ENCODE results near the gene AGXT.
"Not testable (repeated sequence)": the region's sequence is repeated elsewhere in the genome, so short reads cannot be mapped to it uniquely, and the experiment has no call there.

The AGXT gene

GRCh38 chr2:240837621-240838020 is 31.0 kb upstream of the AGXT start:
- no peak overlapping the region for H3K27ac ChIP-seq (replicated peaks)
- DNase-seq (ENCODE audit: low read depth in 1 of 2, low spot score in 1 of 2): no peak
- peaks cover 2% of the 10 kb centered on the region for H3K27me3 ChIP-seq (ENCODE audit: insufficient read depth, poor library complexity, severe bottlenecking)
- no peak overlapping the region for H3K4me3 ChIP-seq (replicated peaks; ENCODE audit: insufficient read depth, low read length)
- TF ChIP-seq GABPA (IDR thresholded peaks at IDR 0.05; ENCODE audit: low read depth): no peak
- no peak for TF ChIP-seq CTCF (IDR thresholded peaks at IDR 0.05; ENCODE audit: insufficient read depth, low read length)
- no peak for TF ChIP-seq SPI1 (IDR thresholded peaks at IDR 0.05; ENCODE audit: borderline replicate concordance, low read depth)
- TF ChIP-seq REST (IDR thresholded peaks at IDR 0.05; ENCODE audit: insufficient replicate concordance, low read depth): no peak
- TF ChIP-seq POLR2AphosphoS5 (IDR thresholded peaks at IDR 0.05; ENCODE audit: low read depth): no peak

GRCh38 chr2:240839152-240840143 is 29.2 kb upstream of the AGXT start:
- TF ChIP-seq REST (IDR thresholded peaks at IDR 0.05; ENCODE audit: insufficient replicate concordance, low read depth) (no peak), POLR2AphosphoS5 (IDR thresholded peaks at IDR 0.05; ENCODE audit: low read depth) (no peak), SPI1 (IDR thresholded peaks at IDR 0.05; ENCODE audit: borderline replicate concordance, low read depth) (no peak), CTCF (IDR thresholded peaks at IDR 0.05; ENCODE audit: insufficient read depth, low read length) (no peak), GABPA (IDR thresholded peaks at IDR 0.05; ENCODE audit: low read depth) (no peak)
- Histone ChIP-seq H3K27ac (replicated peaks) (no peak overlapping the region), H3K4me3 (replicated peaks; ENCODE audit: insufficient read depth, low read length) (no peak overlapping the region), H3K27me3 (ENCODE audit: insufficient read depth, poor library complexity, severe bottlenecking) (peaks cover 2% of the 10 kb centered on the region)
- no peak for DNase-seq (ENCODE audit: low read depth in 1 of 2, low spot score in 1 of 2)

- H3K27ac ChIP-seq (replicated peaks): no peak overlapping the region
- H3K4me3 ChIP-seq (replicated peaks; ENCODE audit: insufficient read depth, low read length): no peak overlapping the region
- TF ChIP-seq REST (IDR thresholded peaks at IDR 0.05; ENCODE audit: insufficient replicate concordance, low read depth) (peak; percentile 18), POLR2AphosphoS5 (IDR thresholded peaks at IDR 0.05; ENCODE audit: low read depth) (no peak), SPI1 (IDR thresholded peaks at IDR 0.05; ENCODE audit: borderline replicate concordance, low read depth) (no peak), CTCF (IDR thresholded peaks at IDR 0.05; ENCODE audit: insufficient read depth, low read length) (peak; percentile 16)
- DNase-seq (ENCODE audit: low read depth in 1 of 2, low spot score in 1 of 2): peak in 1 of 2 experiments; percentile 28
- peaks cover 2% of the 10 kb centered on the region for H3K27me3 ChIP-seq (ENCODE audit: insufficient read depth, poor library complexity, severe bottlenecking)
These were observed 28.1 kb upstream of the AGXT start for GRCh38 chr2:240840435-240841060.

GRCh38 chr2:240846309-240846708 is 22.3 kb upstream of the AGXT start:
- H3K27me3 ChIP-seq (ENCODE audit: insufficient read depth, poor library complexity, severe bottlenecking); H3K27ac ChIP-seq (replicated peaks); DNase-seq (ENCODE audit: low read depth in 1 of 2, low spot score in 1 of 2); H3K4me3 ChIP-seq (replicated peaks; ENCODE audit: insufficient read depth, low read length): not testable (repeated sequence)
